Tibial artery (tissue), 4 donors: Measurements from ENCODE around the gene TBR1.

Source experiments
- DNase-seq, 2 donors: peaks; one replicate each; pipeline ENCODE4 v3.0.0-alpha.2; 2019
- H3K27ac ChIP-seq, 2 donors: fragments of 200-600 bp; sonication (generic) in 1 of 2; 1 replicate in 1 of 2; 2 replicates in 1 of 2; pipeline ENCODE4 v1.5.1; 2018 to 2019; ENCODE audit warnings: mild to moderate bottlenecking in 1 of 2
- H3K27me3 ChIP-seq, 2 donors: fragments of 200-600 bp; sonication (generic) in 1 of 2; one replicate each; pipeline versions ENCODE4 v1.5.1 to v1.6.0; 2016 to 2019
- H3K36me3 ChIP-seq, 3 donors: fragments of 200-600 bp; sonication (generic) in 2 of 3; one replicate each; pipeline ENCODE4 v1.5.1; 2016 to 2019; ENCODE audit warnings: mild to moderate bottlenecking in 2 of 3
- H3K4me1 ChIP-seq, 4 donors: fragments of 200-600 bp; sonication (generic) in 2 of 4; 1 replicate in 3 of 4; 2 replicates in 1 of 4; pipeline ENCODE4 v1.5.1; 2016 to 2019
- H3K4me3 ChIP-seq, 2 donors: fragments of 200-600 bp; sonication (generic) in 1 of 2; 1 replicate in 1 of 2; 2 replicates in 1 of 2; pipeline ENCODE4 v1.5.1; 2018 to 2019; ENCODE audit warnings: mild to moderate bottlenecking in 2 of 2
- H3K9me3 ChIP-seq, 3 donors: fragments of 200-600 bp; sonication (generic) in 1 of 3; one replicate each; pipeline ENCODE4 v1.5.1; 2016 to 2019
- CTCF ChIP-seq, 2 experiments: fragments of 200-600 bp in 1 of 2; fragments of 450-650 bp in 1 of 2; IDR thresholded peaks; one replicate each; pipeline ENCODE4 v1.5.1; 2017 to 2019; ENCODE audit warnings: antibody characterized with exemption in 2 of 2, mild to moderate bottlenecking in 1 of 2, moderate library complexity in 1 of 2
- intact Hi-C: fragments of 100-400 bp; cut with DNase I; formaldehyde crosslinking; loops from one replicate; pipeline ENCODE4 v1.15.0; 2023; ENCODE audit warnings: low total_unique reads

The TBR1 gene

GRCh38 chr2:161415987-161416707, at the start of gene TBR1:
Gene TBR1 (plus strand): TSS chr2:161416297. CDS start chr2:161416411, 114 bp downstream.
- Histone ChIP-seq H3K4me3 (peak within 1 kb of the TSS; percentile 48 to 58), H3K4me1 (peaks cover 0 to 52% (median 33%) of the 10 kb centered on the region in 4 donors)

GRCh38 chr2:161367675-161368074, 48.4 kb upstream of the TBR1 start:
- DNase-seq = no peak
- intact Hi-C loops = no loop called here
- Histone ChIP-seq H3K27ac (no peak overlapping the region), H3K4me1 (no peaks in the 10 kb centered on the region), H3K4me3 (no peak overlapping the region), H3K27me3 (no peaks in the 10 kb centered on the region), H3K36me3 (peaks cover 13 to 16% (median 14%) of the 10 kb centered on the region in 3 donors), H3K9me3 (peaks cover 0 to 4% (median 0%) of the 10 kb centered on the region in 3 donors)
- TF ChIP-seq CTCF (IDR thresholded peaks at IDR 0.05) = no peak

More at GRCh38 chr2:161415987-161416707, at the start of gene TBR1:
- no peak for DNase-seq
- intact Hi-C loops = no loop called here
- Histone ChIP-seq H3K27ac (no peak within 1 kb of the TSS), H3K36me3 (no peaks in the 10 kb centered on the region), H3K9me3 (no peaks in the 10 kb centered on the region), H3K27me3 (peaks cover 0 to 58% of the 10 kb centered on the region in 2 donors)
- no peak for TF ChIP-seq CTCF (IDR thresholded peaks at IDR 0.05)

- TF ChIP-seq CTCF (IDR thresholded peaks at IDR 0.05) = no peak
- Histone ChIP-seq H3K36me3 (peaks cover 10 to 16% (median 14%) of the 10 kb centered on the region in 3 donors), H3K27ac (no peak overlapping the region)
Measured at GRCh38 chr2:161369311-161369710, 46.8 kb upstream of the TBR1 start.

GRCh38 chr2:161370981-161371380, 45.1 kb upstream of the TBR1 start:
- no peak for DNase-seq
- TF ChIP-seq CTCF (IDR thresholded peaks at IDR 0.05) = no peak
- Histone ChIP-seq H3K4me3 (no peak overlapping the region), H3K27ac (no peak overlapping the region), H3K27me3 (no peaks in the 10 kb centered on the region), H3K36me3 (peaks cover 10 to 16% (median 14%) of the 10 kb centered on the region in 3 donors), H3K9me3 (no peaks in the 10 kb centered on the region), H3K4me1 (no peaks in the 10 kb centered on the region)
- intact Hi-C loops = no loop called here

More at GRCh38 chr2:161369311-161369710, 46.8 kb upstream of the TBR1 start:
- H3K4me3 ChIP-seq = no peak overlapping the region
- no peaks in the 10 kb centered on the region for H3K27me3 ChIP-seq
- no peak for DNase-seq
- no peaks in the 10 kb centered on the region for H3K9me3 ChIP-seq
- intact Hi-C loops = no loop called here
- no peaks in the 10 kb centered on the region for H3K4me1 ChIP-seq

GRCh38 chr2:161371869-161372268, 44.2 kb upstream of the TBR1 start:
- Histone ChIP-seq H3K4me1 (no peaks in the 10 kb centered on the region), H3K9me3 (no peaks in the 10 kb centered on the region), H3K4me3 (no peak overlapping the region), H3K27me3 (no peaks in the 10 kb centered on the region), H3K36me3 (peaks cover 10 to 16% (median 14%) of the 10 kb centered on the region in 3 donors), H3K27ac (no peak overlapping the region)
- no peak for DNase-seq
- intact Hi-C loops = no loop called here
- no peak for TF ChIP-seq CTCF (IDR thresholded peaks at IDR 0.05)
